Cardiac fibroblast (primary cell): ENCODE measurements around the gene PLA2G4B.

ENCODE experiments used
- DNase-seq, 2 donors: peaks; one replicate each; pipeline versions ENCODE4 v3.0.0 to v3.0.0-alpha.2; 2010; ENCODE audit warnings: low read depth in 2 of 2
- H3K4me3 ChIP-seq, 2 donors: replicated peaks in 1 of 2; 1 replicate in 1 of 2; 2 replicates in 1 of 2; pipeline ENCODE4 v1.5.1; 2011; ENCODE audit warnings: low read depth in 2 of 2, low read length in 2 of 2, mild to moderate bottlenecking in 2 of 2, moderate library complexity in 1 of 2
- TF ChIP-seq, protein P1 (sequence below): IDR thresholded peaks from one replicate; pipeline ENCODE4 v1.5.1; 2011; ENCODE audit warnings: low read depth, mild to moderate bottlenecking, low read length, inconsistent platforms

Gene PLA2G4B

DNA sequence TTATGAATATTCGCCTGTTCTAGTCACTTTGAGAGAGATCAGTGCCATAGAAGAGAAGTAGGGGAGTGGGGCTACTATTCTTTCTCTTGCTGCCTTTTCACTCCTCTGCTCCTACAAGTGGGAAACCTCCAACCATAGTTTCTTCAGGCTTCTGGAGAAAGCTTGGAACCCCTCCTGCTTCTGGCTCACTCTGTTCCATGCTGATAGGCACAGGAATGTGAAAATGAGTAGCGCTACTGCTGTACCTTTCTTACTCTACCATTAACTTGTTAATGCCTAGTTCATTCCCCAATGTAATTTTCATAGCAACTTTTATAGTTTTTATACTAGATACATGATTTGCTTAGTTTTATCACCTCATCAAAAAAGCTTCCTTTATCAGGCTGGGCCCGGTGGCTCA, 37.5 kb upstream of the PLA2G4B start:
- TF ChIP-seq, protein P1, sequence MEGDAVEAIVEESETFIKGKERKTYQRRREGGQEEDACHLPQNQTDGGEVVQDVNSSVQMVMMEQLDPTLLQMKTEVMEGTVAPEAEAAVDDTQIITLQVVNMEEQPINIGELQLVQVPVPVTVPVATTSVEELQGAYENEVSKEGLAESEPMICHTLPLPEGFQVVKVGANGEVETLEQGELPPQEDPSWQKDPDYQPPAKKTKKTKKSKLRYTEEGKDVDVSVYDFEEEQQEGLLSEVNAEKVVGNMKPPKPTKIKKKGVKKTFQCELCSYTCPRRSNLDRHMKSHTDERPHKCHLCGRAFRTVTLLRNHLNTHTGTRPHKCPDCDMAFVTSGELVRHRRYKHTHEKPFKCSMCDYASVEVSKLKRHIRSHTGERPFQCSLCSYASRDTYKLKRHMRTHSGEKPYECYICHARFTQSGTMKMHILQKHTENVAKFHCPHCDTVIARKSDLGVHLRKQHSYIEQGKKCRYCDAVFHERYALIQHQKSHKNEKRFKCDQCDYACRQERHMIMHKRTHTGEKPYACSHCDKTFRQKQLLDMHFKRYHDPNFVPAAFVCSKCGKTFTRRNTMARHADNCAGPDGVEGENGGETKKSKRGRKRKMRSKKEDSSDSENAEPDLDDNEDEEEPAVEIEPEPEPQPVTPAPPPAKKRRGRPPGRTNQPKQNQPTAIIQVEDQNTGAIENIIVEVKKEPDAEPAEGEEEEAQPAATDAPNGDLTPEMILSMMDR, result no peak
- no peak for DNase-seq
- no peak overlapping the region for H3K4me3 ChIP-seq

DNA sequence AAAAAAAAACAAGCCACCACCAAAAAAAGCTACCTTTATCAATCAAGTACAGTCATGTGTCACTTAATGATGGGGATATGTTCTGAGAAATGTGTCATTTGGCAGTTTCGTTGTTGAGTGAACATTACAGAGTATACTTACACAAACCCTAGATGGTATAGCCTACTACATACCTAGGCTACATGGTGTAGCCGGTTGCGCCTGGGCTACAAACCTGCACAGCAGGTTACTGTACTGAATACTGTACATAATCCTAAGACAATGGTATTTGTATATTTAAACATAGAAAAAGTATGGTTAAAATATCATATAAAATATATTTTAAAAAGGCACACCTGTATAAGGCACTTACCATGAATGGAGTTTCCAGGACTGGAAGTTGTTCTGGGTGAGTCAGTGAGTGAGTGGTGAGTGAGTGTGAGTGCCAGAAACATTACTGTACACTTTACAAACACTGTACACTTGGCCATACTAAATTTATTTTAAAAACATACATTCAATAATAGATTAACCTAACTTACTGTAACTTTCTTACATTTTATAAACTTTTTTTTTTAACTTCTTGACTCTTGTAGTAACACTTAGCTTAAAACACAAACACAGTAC, 36.7 kb upstream of the PLA2G4B start:
- no peak overlapping the region for H3K4me3 ChIP-seq
- peak in 1 of 2 donors; percentile 70 for DNase-seq
- TF ChIP-seq, protein P1, result no peak

DNA sequence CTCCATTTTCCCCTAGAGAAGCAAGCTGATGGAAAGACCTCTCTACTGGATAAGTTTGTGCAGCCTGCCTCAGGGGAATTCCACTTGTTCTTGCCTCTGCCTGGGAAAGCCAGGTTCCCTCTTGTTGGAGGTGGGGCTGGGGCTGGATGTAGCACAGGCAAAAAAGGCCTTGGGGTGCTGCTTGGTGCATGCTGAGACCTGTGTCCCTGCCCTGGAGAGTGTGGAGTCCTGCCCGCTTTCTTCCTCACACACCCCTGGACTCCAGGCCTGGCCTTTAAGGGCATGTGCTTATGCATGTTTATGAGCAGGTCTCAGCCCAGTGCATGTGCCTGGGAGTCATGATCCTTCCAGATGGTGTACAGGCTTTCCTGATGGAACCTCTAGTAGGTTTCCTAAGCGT, 34.3 kb upstream of the PLA2G4B start:
- no peak for DNase-seq
- H3K4me3 ChIP-seq, result no peak overlapping the region
- TF ChIP-seq, protein P1, result no peak

- no peak for DNase-seq
- TF ChIP-seq, protein P1, result no peak
- no peak overlapping the region for H3K4me3 ChIP-seq
Observed at GRCh38 chr15:41804916-41805666, 33.6 kb upstream of the PLA2G4B start.

- TF ChIP-seq, protein P1, result no peak
- no peak overlapping the region for H3K4me3 ChIP-seq
- DNase-seq, result no peak
Observed at GRCh38 chr15:41805711-41806110, 32.9 kb upstream of the PLA2G4B start.

- DNase-seq, result no peak
- TF ChIP-seq, protein P1, result no peak
- H3K4me3 ChIP-seq, result no peak overlapping the region
Observed at GRCh38 chr15:41806291-41807181, 32.1 kb upstream of the PLA2G4B start.
